ENCODE results near the gene CIC. TPM values are rescaled to one million over a fixed set of nuclear protein-coding genes. Genes with fewer than 3 reads are reported as not detected.

CIC gene
- total RNA-seq, 2 donors from 2014 or later = 40.5 to 61.0 TPM

GRCh38 chr19:42285541-42285941 is 16.5 kb downstream of the CIC start:
- Histone ChIP-seq H3K4me3 (no peak overlapping the region), H3K36me3 (replicated peaks in 1 of 2; ENCODE audit: insufficient read depth in 1 of 2, low read depth in 2 of 2) (peaks cover 14 to 18% of the 10 kb centered on the region in 2 donors), H3K27ac (peak overlapping the region in 3 of 4 donors; percentile 54 to 75 (median 71)), H3K9me3 (no peaks in the 10 kb centered on the region), H3K4me1 (peaks cover 50% of the 10 kb centered on the region), H3K27me3 (no peaks in the 10 kb centered on the region)
- peak in 1 of 4 donors; percentile 21 for DNase-seq
- TF ChIP-seq POLR2A (IDR thresholded peaks at IDR 0.05) = no peak
- TF ChIP-seq CTCF (IDR thresholded peaks at IDR 0.05) = no peak
- intact Hi-C loops (cut with DNase I) = no loop called here
- no peak for ATAC-seq
- WGBS, 2 donors = 64 to 80% methylated on average over 2 to 5 of the region's 5 CpGs

GRCh38 chr19:42285988-42286348 is 16.9 kb downstream of the CIC start:
- intact Hi-C loops (cut with DNase I) = no loop called here
- Histone ChIP-seq H3K27me3 (no peaks in the 10 kb centered on the region), H3K27ac (peak overlapping the region; percentile 42 to 75 (median 62)), H3K4me3 (no peak overlapping the region), H3K36me3 (replicated peaks in 1 of 2; ENCODE audit: insufficient read depth in 1 of 2, low read depth in 2 of 2) (peaks cover 14 to 20% of the 10 kb centered on the region in 2 donors), H3K9me3 (no peaks in the 10 kb centered on the region), H3K4me1 (peaks cover 48% of the 10 kb centered on the region)
- no peak for TF ChIP-seq CTCF (IDR thresholded peaks at IDR 0.05)
- peak in 1 of 3 donors; percentile 7 for TF ChIP-seq POLR2A (IDR thresholded peaks at IDR 0.05)
- DNase-seq (no peak), ATAC-seq (no peak)
- WGBS, 2 donors = 34 to 64% methylated on average over 6 of the region's 6 CpGs

- H3K27ac ChIP-seq = peak overlapping the region; percentile 42 to 75 (median 62)
- intact Hi-C loops (cut with DNase I) = no loop called here
- DNase-seq = peak; percentile 47 to 74 (median 60)
These were observed 17.4 kb downstream of the CIC start for GRCh38 chr19:42286349-42287016.

GRCh38 chr19:42287017-42287826 is 18.2 kb downstream of the CIC start:
- H3K9me3 ChIP-seq = no peaks in the 10 kb centered on the region
- H3K4me1 ChIP-seq = peaks cover 37% of the 10 kb centered on the region
- no peaks in the 10 kb centered on the region for H3K27me3 ChIP-seq
- DNase-seq (no peak), ATAC-seq (no peak)
- TF ChIP-seq POLR2A (IDR thresholded peaks at IDR 0.05) = no peak
- TF ChIP-seq CTCF (IDR thresholded peaks at IDR 0.05) = no peak
- WGBS, 2 donors = 85 to 93% methylated on average over 8 to 21 of the region's 30 CpGs
- H3K4me3 ChIP-seq = no peak overlapping the region
- intact Hi-C loops (cut with DNase I) = no loop called here
- H3K27ac ChIP-seq = peak overlapping the region in 3 of 4 donors; percentile 35 to 75 (median 71)
- peaks cover 17 to 28% of the 10 kb centered on the region in 2 donors for H3K36me3 ChIP-seq (replicated peaks in 1 of 2; ENCODE audit: insufficient read depth in 1 of 2, low read depth in 2 of 2)

More at GRCh38 chr19:42286349-42287016, 17.4 kb downstream of the CIC start:
- no peak for ATAC-seq
- no peaks in the 10 kb centered on the region for H3K9me3 ChIP-seq
- H3K4me3 ChIP-seq = no peak overlapping the region
- 35 to 60% methylated on average over 12 to 13 of the region's 13 CpGs for WGBS, 2 donors
- H3K36me3 ChIP-seq (replicated peaks in 1 of 2; ENCODE audit: insufficient read depth in 1 of 2, low read depth in 2 of 2) = peaks cover 14 to 23% of the 10 kb centered on the region in 2 donors
- H3K27me3 ChIP-seq = no peaks in the 10 kb centered on the region
- peaks cover 44% of the 10 kb centered on the region for H3K4me1 ChIP-seq
- TF ChIP-seq CTCF (IDR thresholded peaks at IDR 0.05) (peak in 1 of 7 experiments; percentile 10), POLR2A (IDR thresholded peaks at IDR 0.05) (peak in 2 of 3 donors; percentile 2 to 45)

All from body of pancreas (tissue), 4 donors.